Smooth muscle cell (in vitro differentiated cells): ENCODE data around the gene FAM180A. TPM values are rescaled to one million over a fixed set of nuclear protein-coding genes. Genes with fewer than 3 reads are reported as not detected.

Experiments
- DNase-seq: peaks from one replicate; lab custom pipeline; 2025; ENCODE audit not compliant: unreplicated experiment; lab: John Stamatoyannopoulos, UW
- H2AFZ ChIP-seq: fragments of 200-600 bp; sonication (generic); 2 replicates; pipeline ENCODE4 v1.6.0; 2016; ENCODE audit warnings: antibody characterized with exemption, low read depth, mild to moderate bottlenecking
- H3F3A ChIP-seq: fragments of 200-600 bp; sonication (generic); 2 replicates; pipeline ENCODE4 v1.6.0; 2017; ENCODE audit warnings: antibody characterized with exemption, low read depth
- H3K27ac ChIP-seq: fragments of 200-600 bp; sonication (generic); 2 replicates; pipeline ENCODE4 v1.5.1; 2016; ENCODE audit warnings: low read depth, mild to moderate bottlenecking
- H3K27me3 ChIP-seq: fragments of 200-600 bp; sonication (generic); 2 replicates; pipeline ENCODE4 v1.6.1; 2016; ENCODE audit warnings: low read depth, mild to moderate bottlenecking
- H3K36me3 ChIP-seq: fragments of 200-600 bp; sonication (generic); 2 replicates; pipeline ENCODE4 v1.5.1; 2016; ENCODE audit warnings: low read depth
- H3K4me1 ChIP-seq: fragments of 200-600 bp; sonication (generic); 2 replicates; pipeline ENCODE4 v1.5.1; 2016; ENCODE audit warnings: low read depth
- H3K4me2 ChIP-seq: fragments of 200-600 bp; sonication (generic); 2 replicates; pipeline ENCODE4 v1.6.0; 2016; ENCODE audit warnings: mild to moderate bottlenecking
- H3K4me3 ChIP-seq: fragments of 200-600 bp; sonication (generic); 2 replicates; pipeline ENCODE4 v1.5.1; 2016; ENCODE audit warnings: mild to moderate bottlenecking
- H3K79me2 ChIP-seq: fragments of 200-600 bp; sonication (generic); 2 replicates; pipeline ENCODE4 v1.6.0; 2016; ENCODE audit warnings: low read depth, mild to moderate bottlenecking
- H3K9ac ChIP-seq: fragments of 200-600 bp; sonication (generic); 2 replicates; pipeline ENCODE4 v1.6.0; 2016; ENCODE audit warnings: low read depth
- H3K9me3 ChIP-seq: fragments of 200-600 bp; sonication (generic); replicated peaks from 2 replicates; pipeline ENCODE4 v1.5.1; 2016; ENCODE audit warnings: low read depth
- H4K20me1 ChIP-seq: fragments of 200-600 bp; sonication (generic); 2 replicates; pipeline ENCODE4 v1.6.0; 2016; ENCODE audit warnings: low read depth
- WGBS: methylation state at CpG from one replicate; pipeline ENCODE4 v1.1.7; 2016; ENCODE audit warnings: low lambda C conversion rate; 5-methylcytosine and 5-hydroxymethylcytosine counted together
- polyA plus RNA-seq: library from polyadenylated mRNA; unstranded; fragments of >200 nt; fragmentation: Nextera tagmentation; extraction: Ambion mirVana; gene quantifications from 2 replicates; pipeline ENCODE4 v1.2.1, GENCODE V29; 2016
- total RNA-seq: library from RNA; depleted of rRNA; stranded (reverse); fragments of >200 nt; gene quantifications from 2 replicates; pipeline ENCODE4 v1.2.3, GENCODE V29; 2014
- TF ChIP-seq, protein P1 (sequence below): fragments of 200-600 bp; sonication (generic); IDR thresholded peaks from 2 replicates; pipeline ENCODE4 v1.5.1; 2017; ENCODE audit warnings: borderline replicate concordance, mild to moderate bottlenecking, antibody characterized with exemption; ENCODE audit not compliant: insufficient read depth, poor library complexity, severe bottlenecking

FAM180A gene
- total and polyA plus RNA-seq, 2 experiments from 2014 or later: 0.14 TPM; not detected in 1

DNA sequence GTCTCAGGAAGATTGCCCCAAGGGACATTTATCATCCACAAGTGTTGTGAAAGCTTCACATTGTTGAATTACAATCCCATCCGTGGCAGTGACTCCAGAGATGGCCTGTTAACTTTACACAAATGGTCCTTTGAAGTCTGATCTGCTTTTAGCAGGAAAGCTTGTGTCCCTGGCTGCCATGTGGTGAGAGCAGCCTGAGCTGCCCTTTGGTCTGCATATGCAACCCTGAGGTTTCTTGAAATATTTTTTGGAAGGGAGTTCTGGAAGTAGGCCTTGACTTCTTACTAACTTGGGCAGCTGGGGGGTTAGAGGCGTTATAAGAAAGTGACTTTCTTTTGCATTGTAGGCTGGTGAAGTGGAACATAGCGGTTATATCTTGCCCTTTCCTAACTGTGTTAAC is 41.3 kb upstream of the FAM180A start:
- H3K36me3 ChIP-seq: no peaks in the 10 kb centered on the region
- TF ChIP-seq, protein P1, sequence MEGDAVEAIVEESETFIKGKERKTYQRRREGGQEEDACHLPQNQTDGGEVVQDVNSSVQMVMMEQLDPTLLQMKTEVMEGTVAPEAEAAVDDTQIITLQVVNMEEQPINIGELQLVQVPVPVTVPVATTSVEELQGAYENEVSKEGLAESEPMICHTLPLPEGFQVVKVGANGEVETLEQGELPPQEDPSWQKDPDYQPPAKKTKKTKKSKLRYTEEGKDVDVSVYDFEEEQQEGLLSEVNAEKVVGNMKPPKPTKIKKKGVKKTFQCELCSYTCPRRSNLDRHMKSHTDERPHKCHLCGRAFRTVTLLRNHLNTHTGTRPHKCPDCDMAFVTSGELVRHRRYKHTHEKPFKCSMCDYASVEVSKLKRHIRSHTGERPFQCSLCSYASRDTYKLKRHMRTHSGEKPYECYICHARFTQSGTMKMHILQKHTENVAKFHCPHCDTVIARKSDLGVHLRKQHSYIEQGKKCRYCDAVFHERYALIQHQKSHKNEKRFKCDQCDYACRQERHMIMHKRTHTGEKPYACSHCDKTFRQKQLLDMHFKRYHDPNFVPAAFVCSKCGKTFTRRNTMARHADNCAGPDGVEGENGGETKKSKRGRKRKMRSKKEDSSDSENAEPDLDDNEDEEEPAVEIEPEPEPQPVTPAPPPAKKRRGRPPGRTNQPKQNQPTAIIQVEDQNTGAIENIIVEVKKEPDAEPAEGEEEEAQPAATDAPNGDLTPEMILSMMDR: no peak
- H3K4me1 ChIP-seq: no peaks in the 10 kb centered on the region
- DNase-seq: no peak
- no peaks in the 10 kb centered on the region for H3K9me3 ChIP-seq
- no peaks in the 10 kb centered on the region for H3K79me2 ChIP-seq
- H3K9ac ChIP-seq: no peak overlapping the region
- 65% methylated on average over 3 of the region's 3 CpGs for WGBS
- no peaks in the 10 kb centered on the region for H3K27me3 ChIP-seq
- H3K4me3 ChIP-seq: no peak overlapping the region
- no peak overlapping the region for H3K4me2 ChIP-seq
- H3K27ac ChIP-seq: no peak overlapping the region
- no peak overlapping the region for H2AFZ ChIP-seq
- no peaks in the 10 kb centered on the region for H3F3A ChIP-seq
- no peaks in the 10 kb centered on the region for H4K20me1 ChIP-seq

DNA sequence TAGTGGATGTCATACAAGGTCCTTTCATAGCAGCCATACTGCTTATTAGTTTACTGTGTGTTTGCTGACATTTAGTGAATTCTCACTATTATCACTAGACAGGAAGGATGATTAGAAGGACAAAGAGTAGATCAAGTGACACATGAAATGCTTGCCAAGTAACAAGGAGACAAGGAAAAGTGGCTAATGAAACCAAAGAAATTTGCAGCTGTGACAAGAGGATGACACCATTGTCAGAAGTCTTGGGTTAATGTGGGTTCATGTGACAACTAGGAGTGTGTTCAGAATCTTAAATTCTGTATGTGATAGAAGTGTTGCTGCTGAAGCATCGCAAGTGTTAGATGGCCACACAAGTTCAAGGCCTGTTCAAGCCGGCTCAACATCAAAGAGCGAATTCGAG is 40.8 kb upstream of the FAM180A start:
- no peaks in the 10 kb centered on the region for H3K27me3 ChIP-seq
- H3K36me3 ChIP-seq: no peaks in the 10 kb centered on the region
- no peak overlapping the region for H3K4me3 ChIP-seq
- 73% methylated on average over 4 of the region's 4 CpGs for WGBS
- no peaks in the 10 kb centered on the region for H3K79me2 ChIP-seq
- no peaks in the 10 kb centered on the region for H4K20me1 ChIP-seq
- no peak overlapping the region for H3K4me2 ChIP-seq
- no peak overlapping the region for H3K9ac ChIP-seq
- no peaks in the 10 kb centered on the region for H3K4me1 ChIP-seq
- no peaks in the 10 kb centered on the region for H3K9me3 ChIP-seq
- TF ChIP-seq, protein P1: no peak
- no peak for DNase-seq
- H3F3A ChIP-seq: no peaks in the 10 kb centered on the region
- no peak overlapping the region for H2AFZ ChIP-seq
- H3K27ac ChIP-seq: no peak overlapping the region

DNA sequence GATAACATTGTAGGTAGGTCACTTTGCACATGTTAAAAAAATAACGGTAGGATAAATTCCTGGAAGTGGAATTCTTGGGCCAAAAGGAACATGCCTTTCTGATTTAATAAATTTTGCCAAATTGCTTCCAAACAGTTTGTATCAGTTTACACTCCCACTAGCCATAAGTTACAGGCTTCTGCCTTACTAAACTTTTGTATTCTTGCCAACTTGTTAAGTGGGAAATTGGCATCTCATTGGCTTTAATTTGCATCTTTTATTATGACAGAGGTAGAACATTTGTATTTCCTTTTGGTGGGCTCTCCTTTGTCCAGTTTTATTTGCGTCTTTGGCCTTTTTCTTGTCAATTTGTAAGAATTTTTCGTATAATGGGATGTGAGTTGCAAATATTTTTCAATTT is 38.3 kb upstream of the FAM180A start:
- Histone ChIP-seq H3K79me2 (no peaks in the 10 kb centered on the region), H3F3A (no peaks in the 10 kb centered on the region), H3K27ac (no peak overlapping the region), H4K20me1 (no peaks in the 10 kb centered on the region), H3K4me2 (no peak overlapping the region), H2AFZ (no peak overlapping the region), H3K27me3 (no peaks in the 10 kb centered on the region), H3K9me3 (no peaks in the 10 kb centered on the region), H3K36me3 (no peaks in the 10 kb centered on the region), H3K4me1 (no peaks in the 10 kb centered on the region), H3K9ac (no peak overlapping the region), H3K4me3 (no peak overlapping the region)
- no peak for DNase-seq
- WGBS: 91% methylated on average over 3 of the region's 3 CpGs
- TF ChIP-seq, protein P1: no peak

DNA sequence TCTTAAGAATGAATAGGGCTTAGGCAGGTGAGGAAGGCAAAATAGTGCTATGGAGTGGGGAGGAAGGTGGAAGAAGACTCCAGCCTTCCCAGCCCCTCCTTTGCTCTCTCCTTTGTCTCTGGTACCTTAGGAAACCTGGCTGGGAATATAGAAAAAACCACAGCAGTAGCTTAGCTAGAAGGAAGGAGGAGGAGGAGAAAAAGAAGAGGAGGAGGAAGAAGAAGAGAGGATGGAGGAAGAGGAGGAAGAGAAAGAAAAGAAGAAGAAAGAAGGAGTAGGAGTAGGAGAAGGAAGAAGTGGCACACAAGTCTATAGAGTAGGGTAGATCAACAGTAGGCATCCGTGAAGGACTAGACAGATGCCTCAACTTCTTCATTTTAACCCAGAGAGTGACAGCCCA is 36.5 kb upstream of the FAM180A start:
- Histone ChIP-seq H3K4me1 (no peaks in the 10 kb centered on the region), H3K4me2 (no peak overlapping the region), H3K27ac (no peak overlapping the region), H4K20me1 (no peaks in the 10 kb centered on the region), H3K27me3 (no peaks in the 10 kb centered on the region), H3K79me2 (no peaks in the 10 kb centered on the region), H3F3A (no peaks in the 10 kb centered on the region), H3K36me3 (no peaks in the 10 kb centered on the region), H3K4me3 (no peak overlapping the region), H3K9ac (no peak overlapping the region), H3K9me3 (no peaks in the 10 kb centered on the region), H2AFZ (no peak overlapping the region)
- DNase-seq: no peak
- TF ChIP-seq, protein P1: no peak
- 83% methylated on average over 1 of the region's 1 CpG for WGBS
